T-helper 1 cell treated with Interleukin-12 subunit alpha and Interleukin-12 subunit beta and Interleukin-4 antibody, amounts not matched to agents 30 μg/mL and 1 μg/mL, for 36 hours (primary cell): ENCODE data around the gene ZSCAN9.
A peak's percentile ranks its signal among the peaks of the same experiment; 100 is the strongest.

Experiments
- H3K27ac Mint-ChIP-seq: one replicate; pipeline ENCODE4 v1.8.0; 2021; ENCODE audit warnings: mild to moderate bottlenecking, mixed read lengths
- H3K27me3 Mint-ChIP-seq: one replicate; pipeline ENCODE4 v1.8.0; 2021; ENCODE audit warnings: low read depth, mixed read lengths
- H3K36me3 Mint-ChIP-seq: one replicate; pipeline ENCODE4 v1.8.0; 2021; ENCODE audit warnings: low read depth, mixed read lengths
- H3K4me1 Mint-ChIP-seq: one replicate; pipeline ENCODE4 v1.8.0; 2021; ENCODE audit warnings: low read depth, mixed read lengths
- H3K4me3 Mint-ChIP-seq: one replicate; pipeline ENCODE4 v1.8.0; 2021; ENCODE audit warnings: mild to moderate bottlenecking, moderate library complexity, mixed read lengths
- H3K9me3 Mint-ChIP-seq: one replicate; pipeline ENCODE4 v1.8.0; 2021; ENCODE audit warnings: mixed read lengths

Gene ZSCAN9

GRCh38 chr6:28212510-28213212 is 12.4 kb upstream of the ZSCAN9 start:
- H3K4me1 Mint-ChIP-seq: peaks cover 32% of the 10 kb centered on the region
- H3K36me3 Mint-ChIP-seq: peaks cover 4% of the 10 kb centered on the region
- peaks cover 9% of the 10 kb centered on the region for H3K9me3 Mint-ChIP-seq
- peaks cover 83% of the 10 kb centered on the region for H3K27me3 Mint-ChIP-seq
- peak overlapping the region; percentile 72 for H3K27ac Mint-ChIP-seq
- H3K4me3 Mint-ChIP-seq: peak overlapping the region; percentile 76

- Mint-ChIP-seq H3K4me1 (peaks cover 27% of the 10 kb centered on the region), H3K9me3 (peaks cover 9% of the 10 kb centered on the region), H3K27me3 (peaks cover 77% of the 10 kb centered on the region), H3K36me3 (peaks cover 4% of the 10 kb centered on the region), H3K27ac (no peak overlapping the region), H3K4me3 (peak overlapping the region; percentile 61)
Observed at GRCh38 chr6:28213213-28213523, 11.9 kb upstream of the ZSCAN9 start.

GRCh38 chr6:28215425-28215824 is 9.7 kb upstream of the ZSCAN9 start:
- Mint-ChIP-seq H3K27ac (no peak overlapping the region), H3K27me3 (peaks cover 72% of the 10 kb centered on the region), H3K4me3 (no peak overlapping the region)

GRCh38 chr6:28217890-28218289 is 7.2 kb upstream of the ZSCAN9 start:
- peaks cover 2% of the 10 kb centered on the region for H3K36me3 Mint-ChIP-seq
- H3K4me3 Mint-ChIP-seq: peak overlapping the region; percentile 50
- peaks cover 15% of the 10 kb centered on the region for H3K4me1 Mint-ChIP-seq
- no peaks in the 10 kb centered on the region for H3K9me3 Mint-ChIP-seq
- H3K27me3 Mint-ChIP-seq: peaks cover 69% of the 10 kb centered on the region
- no peak overlapping the region for H3K27ac Mint-ChIP-seq

More at GRCh38 chr6:28215425-28215824, 9.7 kb upstream of the ZSCAN9 start:
- no peaks in the 10 kb centered on the region for H3K9me3 Mint-ChIP-seq
- H3K36me3 Mint-ChIP-seq: peaks cover 4% of the 10 kb centered on the region
- peaks cover 30% of the 10 kb centered on the region for H3K4me1 Mint-ChIP-seq

GRCh38 chr6:28218312-28219248 is 6.5 kb upstream of the ZSCAN9 start:
- Mint-ChIP-seq H3K36me3 (peaks cover 2% of the 10 kb centered on the region), H3K4me1 (peaks cover 10% of the 10 kb centered on the region), H3K9me3 (no peaks in the 10 kb centered on the region), H3K27ac (no peak overlapping the region), H3K27me3 (peaks cover 69% of the 10 kb centered on the region), H3K4me3 (peak overlapping the region; percentile 80)

- Mint-ChIP-seq H3K9me3 (no peaks in the 10 kb centered on the region), H3K4me3 (no peak overlapping the region), H3K4me1 (peaks cover 8% of the 10 kb centered on the region), H3K27me3 (peaks cover 64% of the 10 kb centered on the region), H3K27ac (no peak overlapping the region), H3K36me3 (peaks cover 2% of the 10 kb centered on the region)
Observed at GRCh38 chr6:28220257-28221133, 4.6 kb upstream of the ZSCAN9 start.

- H3K27ac Mint-ChIP-seq: peak overlapping the region; percentile 18
- H3K4me3 Mint-ChIP-seq: peak overlapping the region; percentile 86
- H3K9me3 Mint-ChIP-seq: no peaks in the 10 kb centered on the region
- peaks cover 13% of the 10 kb centered on the region for H3K4me1 Mint-ChIP-seq
- peaks cover 44% of the 10 kb centered on the region for H3K27me3 Mint-ChIP-seq
- H3K36me3 Mint-ChIP-seq: peaks cover 10% of the 10 kb centered on the region
Observed at GRCh38 chr6:28224131-28225055, 682 bp upstream of the ZSCAN9 start.

- Mint-ChIP-seq H3K27me3 (peaks cover 28% of the 10 kb centered on the region), H3K9me3 (no peaks in the 10 kb centered on the region), H3K36me3 (peaks cover 15% of the 10 kb centered on the region), H3K4me1 (peaks cover 13% of the 10 kb centered on the region), H3K4me3 (no peak overlapping the region), H3K27ac (no peak overlapping the region)
Observed at GRCh38 chr6:28226460-28226859, 1.4 kb downstream of the ZSCAN9 start.

GRCh38 chr6:28232785-28233184 is 7.7 kb downstream of the ZSCAN9 start:
- H3K36me3 Mint-ChIP-seq: peaks cover 29% of the 10 kb centered on the region
- H3K9me3 Mint-ChIP-seq: peaks cover 7% of the 10 kb centered on the region
- H3K4me1 Mint-ChIP-seq: peaks cover 6% of the 10 kb centered on the region
- H3K27ac Mint-ChIP-seq: no peak overlapping the region
- no peak overlapping the region for H3K4me3 Mint-ChIP-seq
- H3K27me3 Mint-ChIP-seq: no peaks in the 10 kb centered on the region

- peaks cover 2% of the 10 kb centered on the region for H3K4me1 Mint-ChIP-seq
- no peak overlapping the region for H3K4me3 Mint-ChIP-seq
- H3K9me3 Mint-ChIP-seq: peaks cover 15% of the 10 kb centered on the region
- peaks cover 17% of the 10 kb centered on the region for H3K36me3 Mint-ChIP-seq
- no peaks in the 10 kb centered on the region for H3K27me3 Mint-ChIP-seq
- no peak overlapping the region for H3K27ac Mint-ChIP-seq
Observed at GRCh38 chr6:28235912-28236452, 10.9 kb downstream of the ZSCAN9 start.

- Mint-ChIP-seq H3K27ac (no peak overlapping the region), H3K4me3 (no peak overlapping the region), H3K27me3 (no peaks in the 10 kb centered on the region)
Observed at GRCh38 chr6:28239636-28240035, 14.6 kb downstream of the ZSCAN9 start.

GRCh38 chr6:28240471-28240870 is 15.4 kb downstream of the ZSCAN9 start:
- H3K4me3 Mint-ChIP-seq: no peak overlapping the region

More at GRCh38 chr6:28239636-28240035, 14.6 kb downstream of the ZSCAN9 start:
- Mint-ChIP-seq H3K36me3 (peaks cover 14% of the 10 kb centered on the region), H3K9me3 (peaks cover 7% of the 10 kb centered on the region), H3K4me1 (peaks cover 2% of the 10 kb centered on the region)

GRCh38 chr6:28243946-28244345 is 18.9 kb downstream of the ZSCAN9 start:
- no peaks in the 10 kb centered on the region for H3K9me3 Mint-ChIP-seq
- no peak overlapping the region for H3K27ac Mint-ChIP-seq
- H3K4me3 Mint-ChIP-seq: no peak overlapping the region
- no peaks in the 10 kb centered on the region for H3K4me1 Mint-ChIP-seq
- no peaks in the 10 kb centered on the region for H3K27me3 Mint-ChIP-seq
- peaks cover 48% of the 10 kb centered on the region for H3K36me3 Mint-ChIP-seq

More at GRCh38 chr6:28240471-28240870, 15.4 kb downstream of the ZSCAN9 start:
- Mint-ChIP-seq H3K4me1 (peaks cover 2% of the 10 kb centered on the region), H3K27me3 (no peaks in the 10 kb centered on the region), H3K27ac (no peak overlapping the region), H3K9me3 (peaks cover 7% of the 10 kb centered on the region), H3K36me3 (peaks cover 19% of the 10 kb centered on the region)
